ENCODE data around the gene VCAN.

VCAN gene

GRCh38 chr5:83543898-83544297, 72.4 kb downstream of the VCAN start:
- Histone ChIP-seq H3K27me3 (no peaks in the 10 kb centered on the region), H3K27ac (no peak overlapping the region), H3K36me3 (no peaks in the 10 kb centered on the region), H3K9me3 (no peaks in the 10 kb centered on the region), H3K9ac (no peak overlapping the region), H4K20me1 (no peaks in the 10 kb centered on the region), H3K4me1 (no peaks in the 10 kb centered on the region), H3K4me2 (no peak overlapping the region), H3K4me3 (no peak overlapping the region)
- TF ChIP-seq Cebpa-rat (IDR thresholded peaks at IDR 0.05): no peak

- no peaks in the 10 kb centered on the region for H3K36me3 ChIP-seq
- no peak overlapping the region for H3K4me3 ChIP-seq
- no peaks in the 10 kb centered on the region for H3K27me3 ChIP-seq
- H3K27ac ChIP-seq: no peak overlapping the region
- TF ChIP-seq Cebpa-rat (IDR thresholded peaks at IDR 0.05): no peak
- no peaks in the 10 kb centered on the region for H3K9me3 ChIP-seq
- H3K4me2 ChIP-seq: no peak overlapping the region
- H3K4me1 ChIP-seq: no peaks in the 10 kb centered on the region
- no peaks in the 10 kb centered on the region for H4K20me1 ChIP-seq
- H3K9ac ChIP-seq: no peak overlapping the region
These were observed 75.6 kb downstream of the VCAN start for GRCh38 chr5:83547161-83547560.

- Histone ChIP-seq H3K36me3 (no peaks in the 10 kb centered on the region), H3K9ac (no peak overlapping the region), H3K4me2 (no peak overlapping the region), H3K9me3 (no peaks in the 10 kb centered on the region), H3K27me3 (no peaks in the 10 kb centered on the region), H3K4me3 (no peak overlapping the region), H3K4me1 (no peaks in the 10 kb centered on the region), H3K27ac (no peak overlapping the region), H4K20me1 (no peaks in the 10 kb centered on the region)
- TF ChIP-seq Cebpa-rat (IDR thresholded peaks at IDR 0.05): no peak
These were observed 76.3 kb downstream of the VCAN start for GRCh38 chr5:83547889-83548288.

- Histone ChIP-seq H3K4me1 (no peaks in the 10 kb centered on the region), H3K9ac (no peak overlapping the region), H3K27ac (no peak overlapping the region), H3K9me3 (no peaks in the 10 kb centered on the region), H3K4me3 (no peak overlapping the region), H4K20me1 (no peaks in the 10 kb centered on the region), H3K36me3 (no peaks in the 10 kb centered on the region), H3K27me3 (no peaks in the 10 kb centered on the region), H3K4me2 (no peak overlapping the region)
- no peak for TF ChIP-seq Cebpa-rat (IDR thresholded peaks at IDR 0.05)
These were observed 77.0 kb downstream of the VCAN start for GRCh38 chr5:83548581-83548980.

- H3K4me2 ChIP-seq: no peak overlapping the region
- H3K4me3 ChIP-seq: no peak overlapping the region
- no peak overlapping the region for H3K9ac ChIP-seq
- H3K9me3 ChIP-seq: no peaks in the 10 kb centered on the region
- no peaks in the 10 kb centered on the region for H3K27me3 ChIP-seq
- H3K27ac ChIP-seq: no peak overlapping the region
- TF ChIP-seq Cebpa-rat (IDR thresholded peaks at IDR 0.05): no peak
- no peaks in the 10 kb centered on the region for H3K36me3 ChIP-seq
- no peaks in the 10 kb centered on the region for H4K20me1 ChIP-seq
- H3K4me1 ChIP-seq: no peaks in the 10 kb centered on the region
These were observed 77.5 kb downstream of the VCAN start for GRCh38 chr5:83549076-83549475.

- no peaks in the 10 kb centered on the region for H4K20me1 ChIP-seq
- no peaks in the 10 kb centered on the region for H3K36me3 ChIP-seq
- TF ChIP-seq Cebpa-rat (IDR thresholded peaks at IDR 0.05): no peak
- H3K27me3 ChIP-seq: no peaks in the 10 kb centered on the region
- no peak overlapping the region for H3K9ac ChIP-seq
- H3K9me3 ChIP-seq: no peaks in the 10 kb centered on the region
- no peak overlapping the region for H3K4me2 ChIP-seq
- H3K4me1 ChIP-seq: no peaks in the 10 kb centered on the region
- no peak overlapping the region for H3K27ac ChIP-seq
- no peak overlapping the region for H3K4me3 ChIP-seq
These were observed 78.1 kb downstream of the VCAN start for GRCh38 chr5:83549674-83550073.

- TF ChIP-seq Cebpa-rat (IDR thresholded peaks at IDR 0.05): no peak
- H3K27me3 ChIP-seq: no peaks in the 10 kb centered on the region
- H3K4me3 ChIP-seq: no peak overlapping the region
- no peak overlapping the region for H3K4me2 ChIP-seq
- no peaks in the 10 kb centered on the region for H4K20me1 ChIP-seq
- no peaks in the 10 kb centered on the region for H3K4me1 ChIP-seq
- H3K27ac ChIP-seq: no peak overlapping the region
- no peak overlapping the region for H3K9ac ChIP-seq
- no peaks in the 10 kb centered on the region for H3K36me3 ChIP-seq
- H3K9me3 ChIP-seq: no peaks in the 10 kb centered on the region
These were observed 80.3 kb downstream of the VCAN start for GRCh38 chr5:83551821-83552220.

GRCh38 chr5:83552275-83552674, 80.7 kb downstream of the VCAN start:
- no peak overlapping the region for H3K27ac ChIP-seq
- H3K36me3 ChIP-seq: no peaks in the 10 kb centered on the region
- H3K27me3 ChIP-seq: no peaks in the 10 kb centered on the region
- H3K9me3 ChIP-seq: no peaks in the 10 kb centered on the region
- no peaks in the 10 kb centered on the region for H3K4me1 ChIP-seq
- H4K20me1 ChIP-seq: no peaks in the 10 kb centered on the region
- no peak overlapping the region for H3K4me3 ChIP-seq
- H3K4me2 ChIP-seq: no peak overlapping the region
- no peak for TF ChIP-seq Cebpa-rat (IDR thresholded peaks at IDR 0.05)
- H3K9ac ChIP-seq: no peak overlapping the region

- Histone ChIP-seq H4K20me1 (no peaks in the 10 kb centered on the region), H3K9ac (no peak overlapping the region), H3K4me2 (no peak overlapping the region), H3K4me3 (no peak overlapping the region), H3K36me3 (no peaks in the 10 kb centered on the region), H3K27ac (no peak overlapping the region), H3K27me3 (no peaks in the 10 kb centered on the region), H3K4me1 (no peaks in the 10 kb centered on the region), H3K9me3 (no peaks in the 10 kb centered on the region)
- TF ChIP-seq Cebpa-rat (IDR thresholded peaks at IDR 0.05): no peak
These were observed 81.5 kb downstream of the VCAN start for GRCh38 chr5:83553000-83553486.

- H3K27me3 ChIP-seq: no peaks in the 10 kb centered on the region
- no peak overlapping the region for H3K4me3 ChIP-seq
- H3K4me1 ChIP-seq: no peaks in the 10 kb centered on the region
- H3K9me3 ChIP-seq: no peaks in the 10 kb centered on the region
- H3K4me2 ChIP-seq: no peak overlapping the region
- no peaks in the 10 kb centered on the region for H3K36me3 ChIP-seq
- no peak overlapping the region for H3K27ac ChIP-seq
- no peaks in the 10 kb centered on the region for H4K20me1 ChIP-seq
- TF ChIP-seq Cebpa-rat (IDR thresholded peaks at IDR 0.05): no peak
- no peak overlapping the region for H3K9ac ChIP-seq
These were observed 82.6 kb downstream of the VCAN start for GRCh38 chr5:83554133-83554532.

- H3K4me3 ChIP-seq: no peak overlapping the region
- no peaks in the 10 kb centered on the region for H3K27me3 ChIP-seq
- no peaks in the 10 kb centered on the region for H3K4me1 ChIP-seq
- no peaks in the 10 kb centered on the region for H3K36me3 ChIP-seq
- no peaks in the 10 kb centered on the region for H3K9me3 ChIP-seq
- no peak overlapping the region for H3K9ac ChIP-seq
- TF ChIP-seq Cebpa-rat (IDR thresholded peaks at IDR 0.05): no peak
- H3K4me2 ChIP-seq: no peak overlapping the region
- H3K27ac ChIP-seq: no peak overlapping the region
- no peaks in the 10 kb centered on the region for H4K20me1 ChIP-seq
These were observed 83.1 kb downstream of the VCAN start for GRCh38 chr5:83554686-83555085.

All from BLaER1 (cell line).